Stimulated activated CD4-positive, alpha-beta T cell treated with anti-CD3 and anti-CD28 coated beads, Interleukin-4, amount 100 ng/mL, for 1 hour (primary cell): ENCODE measurements around the gene CDH6.

Source experiments
- DNase-seq: peaks from one replicate; pipeline ENCODE4 v3.0.0-alpha.2; 2020

The CDH6 gene

DNA sequence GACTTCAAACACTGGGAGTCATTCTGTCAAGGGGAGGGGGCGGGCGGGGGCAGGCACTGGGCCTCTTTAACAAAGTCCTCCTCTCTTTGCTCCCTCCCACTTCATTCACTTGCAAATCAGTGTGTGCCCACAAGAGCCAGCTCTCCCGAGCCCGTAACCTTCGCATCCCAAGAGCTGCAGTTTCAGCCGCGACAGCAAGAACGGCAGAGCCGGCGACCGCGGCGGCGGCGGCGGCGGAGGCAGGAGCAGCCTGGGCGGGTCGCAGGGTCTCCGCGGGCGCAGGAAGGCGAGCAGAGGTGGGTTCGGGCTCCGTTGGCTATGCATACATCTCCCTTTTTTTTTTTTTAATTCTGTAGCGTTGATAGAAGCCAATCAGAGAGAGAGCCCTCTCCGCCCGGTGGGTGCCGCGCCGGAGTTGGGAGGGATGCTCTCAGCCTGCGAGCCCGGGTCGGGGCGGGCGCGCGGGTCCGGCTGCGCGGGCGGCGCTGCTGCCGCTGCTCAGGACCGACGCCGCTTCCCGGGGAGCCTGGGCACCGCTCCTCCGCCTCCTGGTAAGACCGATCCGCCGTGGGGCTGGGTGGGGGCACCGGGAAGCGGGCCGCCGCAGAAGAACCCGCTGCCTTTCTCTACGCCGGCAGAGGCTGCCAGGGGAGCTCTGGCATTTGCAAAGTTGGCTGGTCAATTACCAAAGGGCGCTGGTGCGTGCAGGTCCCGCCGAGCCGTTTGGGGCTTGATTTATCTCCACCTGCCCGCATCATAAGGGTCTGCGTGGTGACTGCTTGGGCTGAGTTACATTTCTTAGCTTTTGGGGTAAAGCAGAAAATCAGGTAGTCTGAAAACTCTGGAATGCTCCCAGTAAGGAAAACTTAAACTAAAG lies at the start of gene CDH6:
Gene CDH6 (plus strand): TSS at position 96 of the 877 bp plus-strand sequence. CDS start 73,788 bp downstream, outside the sequence.
- peak; percentile 1 for DNase-seq

GRCh38 chr5:31144364-31144763 lies 49.1 kb upstream of the CDH6 start:
- DNase-seq: no peak

GRCh38 chr5:31148959-31149475 lies 44.5 kb upstream of the CDH6 start:
- no peak for DNase-seq

- DNase-seq: no peak
These were observed 40.0 kb upstream of the CDH6 start for GRCh38 chr5:31153521-31153920.

- DNase-seq: no peak
These were observed 36.8 kb upstream of the CDH6 start for GRCh38 chr5:31156631-31157160.

GRCh38 chr5:31157720-31158119 lies 35.8 kb upstream of the CDH6 start:
- no peak for DNase-seq

DNA sequence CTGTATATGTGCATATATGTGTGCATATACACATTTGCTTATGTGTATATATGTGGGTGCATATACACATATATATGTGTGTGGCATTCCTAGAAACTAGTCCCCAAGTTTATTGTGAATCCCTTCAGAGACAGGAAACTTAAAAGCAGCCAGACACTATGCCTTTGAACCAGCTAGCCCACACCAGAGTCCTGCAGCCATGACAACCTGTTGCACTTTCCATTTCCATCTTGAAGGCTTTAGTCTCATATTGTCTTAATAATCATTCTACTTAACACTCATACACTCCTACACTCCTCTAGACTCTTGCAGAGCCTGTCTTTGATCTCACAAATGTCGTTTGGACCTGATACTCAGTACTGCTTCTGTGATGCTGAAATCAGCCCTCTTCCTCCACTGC lies 34.8 kb upstream of the CDH6 start:
- no peak for DNase-seq

DNA sequence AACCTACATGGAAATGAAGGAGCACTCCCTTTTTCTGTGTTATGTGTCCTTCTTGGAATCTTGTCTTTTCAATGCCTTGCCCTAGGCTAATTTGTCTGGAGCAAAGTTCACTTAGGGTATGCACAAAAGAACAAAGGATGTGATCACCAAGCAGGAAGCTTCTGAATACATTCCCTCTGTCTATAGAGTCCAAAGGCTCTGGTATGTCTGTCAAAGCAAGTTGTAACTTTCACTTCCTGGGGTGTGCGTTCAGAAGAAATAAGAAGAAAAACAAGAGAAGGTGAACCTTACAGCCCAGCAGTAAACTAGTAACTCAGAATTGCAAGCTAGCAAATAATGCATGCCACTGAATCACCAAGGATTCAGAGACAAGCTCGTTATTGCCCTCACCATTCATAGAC lies 31.7 kb upstream of the CDH6 start:
- DNase-seq: no peak

GRCh38 chr5:31165729-31166128 lies 27.8 kb upstream of the CDH6 start:
- no peak for DNase-seq

GRCh38 chr5:31169379-31169778 lies 24.1 kb upstream of the CDH6 start:
- DNase-seq: no peak

GRCh38 chr5:31172881-31173280 lies 20.6 kb upstream of the CDH6 start:
- DNase-seq: no peak

GRCh38 chr5:31173614-31174013 lies 19.9 kb upstream of the CDH6 start:
- DNase-seq: no peak

DNA sequence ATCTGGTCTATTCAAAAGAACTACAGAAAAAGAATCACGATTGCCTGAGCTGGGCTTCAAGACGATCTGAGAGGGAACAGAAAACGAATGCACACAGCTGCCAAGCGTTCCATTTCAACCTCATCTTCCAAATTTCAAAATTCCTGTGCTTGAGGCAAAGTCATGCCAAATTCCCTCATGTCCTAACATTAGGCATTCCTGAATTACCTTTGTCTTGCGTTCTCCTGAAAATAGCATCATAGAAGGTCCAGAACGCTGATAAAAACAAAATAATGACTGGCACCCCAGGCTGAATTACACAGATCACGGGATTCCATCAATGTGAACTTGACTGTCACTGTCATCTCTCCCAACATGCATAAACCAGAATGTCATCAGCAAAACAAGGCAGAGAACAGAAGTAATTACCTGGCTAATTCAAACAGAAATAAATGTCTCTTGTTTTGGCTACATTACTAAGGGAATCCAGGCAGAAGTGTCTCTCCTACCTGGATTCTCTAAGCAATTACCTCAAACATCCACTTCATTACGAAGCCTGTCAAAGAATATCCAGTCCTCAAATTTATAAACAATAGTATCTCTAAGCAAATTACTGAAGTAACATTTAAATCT lies 12.0 kb upstream of the CDH6 start:
- DNase-seq: no peak

- DNase-seq: no peak
These were observed 11.3 kb upstream of the CDH6 start for GRCh38 chr5:31182136-31182535.

DNA sequence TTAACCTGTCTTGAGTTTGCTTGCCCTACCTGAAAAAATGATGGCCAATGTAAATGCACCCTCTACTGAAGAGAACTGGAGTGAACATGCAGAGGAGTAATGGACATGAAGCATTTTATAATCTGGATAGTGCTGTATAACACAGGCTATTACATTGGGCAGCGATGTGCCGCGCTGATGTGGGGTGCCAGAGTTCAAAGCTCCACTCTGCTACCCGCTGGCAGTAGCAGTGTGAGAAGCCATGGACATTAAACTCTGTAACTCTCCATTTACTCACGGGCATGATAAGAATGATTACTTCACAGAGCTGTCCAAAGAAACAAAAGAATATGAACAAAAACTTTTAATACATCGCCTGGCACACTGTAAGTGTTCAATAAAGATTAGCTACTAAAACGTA lies 7.5 kb upstream of the CDH6 start:
- no peak for DNase-seq

GRCh38 chr5:31186672-31187267 lies 6.7 kb upstream of the CDH6 start:
- no peak for DNase-seq

DNA sequence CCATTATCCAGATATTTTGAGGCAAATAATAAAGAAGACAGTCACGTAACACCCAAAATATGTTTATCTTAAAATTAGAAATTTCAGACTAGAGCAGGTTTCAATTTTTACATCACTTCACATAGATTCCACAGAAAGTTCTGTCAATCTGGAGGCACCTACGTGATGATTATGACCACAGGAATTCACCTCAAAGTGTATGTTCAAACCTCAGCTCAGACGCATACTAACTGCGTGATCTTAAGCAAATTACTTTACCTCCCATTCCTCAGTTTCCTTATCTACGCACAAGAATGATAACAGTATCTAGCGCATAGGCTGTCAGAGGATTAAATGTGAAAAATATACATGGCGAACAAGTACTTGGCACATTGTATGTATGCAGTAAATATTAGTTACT lies 5.9 kb upstream of the CDH6 start:
- no peak for DNase-seq

GRCh38 chr5:31192442-31192841 lies 1.0 kb upstream of the CDH6 start:
- DNase-seq: no peak

GRCh38 chr5:31193116-31193515 lies 370 bp upstream of the CDH6 start:
- no peak for DNase-seq

DNA sequence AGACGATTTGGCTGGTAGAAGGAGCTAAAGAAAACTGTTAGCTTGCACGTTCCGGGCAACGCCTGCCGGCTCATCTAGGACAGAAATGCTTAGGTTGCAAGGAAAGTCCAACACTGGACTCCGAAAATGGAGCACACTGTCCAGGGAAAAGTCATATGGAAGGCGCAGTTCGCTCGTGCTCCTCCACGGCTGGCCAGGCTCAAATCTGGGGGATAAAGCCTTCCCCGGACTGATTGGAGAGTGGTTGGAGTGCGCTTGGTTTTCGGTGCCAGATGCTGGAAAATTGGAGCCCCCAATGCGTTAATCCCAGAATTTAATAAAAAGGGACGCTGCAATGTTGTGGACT lies 955 bp downstream of the CDH6 start:
- no peak for DNase-seq

- DNase-seq: no peak
These were observed 1.5 kb downstream of the CDH6 start for GRCh38 chr5:31194892-31195555.

DNA sequence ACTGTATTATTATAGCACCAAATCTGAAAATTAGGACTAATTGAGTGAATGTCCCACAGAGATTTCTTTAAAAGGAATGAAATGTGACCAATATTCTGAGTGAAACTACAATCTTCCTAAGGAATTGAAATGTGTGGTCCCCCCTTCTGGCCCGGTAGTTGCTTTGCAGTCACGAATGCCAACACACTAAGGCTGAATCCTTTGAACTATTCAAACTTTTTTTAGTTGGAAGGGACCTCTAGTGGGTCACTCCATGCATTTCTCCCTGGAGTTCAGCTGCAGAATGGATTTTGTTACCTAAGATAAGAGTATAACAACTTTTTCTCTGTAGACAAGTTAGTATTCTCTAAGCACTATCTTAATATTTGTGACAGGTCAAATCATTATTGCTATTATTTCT lies 2.8 kb downstream of the CDH6 start:
- DNase-seq: no peak

DNA sequence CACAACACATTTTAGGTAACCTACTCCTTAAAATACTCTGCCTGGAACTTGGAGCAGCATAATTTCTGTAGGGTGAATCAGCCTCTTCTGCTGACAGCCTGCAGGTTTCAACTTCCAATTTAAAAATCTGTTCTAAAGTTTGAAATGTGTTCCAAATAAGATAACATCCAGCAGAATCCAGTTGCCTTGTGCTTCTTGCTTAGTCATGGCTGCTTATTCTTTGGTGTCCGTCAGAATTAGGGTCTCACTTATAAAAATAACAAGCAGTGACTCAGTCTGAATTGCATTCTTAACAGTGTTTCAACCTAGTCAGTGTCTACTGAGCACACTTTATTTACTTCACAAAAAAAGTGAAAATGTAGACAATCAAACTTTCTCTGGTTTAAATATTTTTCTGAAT lies 3.7 kb downstream of the CDH6 start:
- DNase-seq: no peak
